ENCODE measurements around the gene KRT9.

The KRT9 gene

GRCh38 chr17:41600318-41600717 lies 28.5 kb upstream of the KRT9 start:
- Histone ChIP-seq H3F3A (ENCODE audit: insufficient read depth, low read length) (no peaks in the 10 kb centered on the region), H3K4me1 (ENCODE audit: insufficient read depth, low read length, severe bottlenecking) (no peaks in the 10 kb centered on the region), H3K27ac (ENCODE audit: low read depth, low read length, poor library complexity, severe bottlenecking) (no peak overlapping the region), H3K36me3 (ENCODE audit: insufficient read depth, low read length) (no peaks in the 10 kb centered on the region), H4K20me1 (ENCODE audit: insufficient read depth, low read length) (no peaks in the 10 kb centered on the region), H3K27me3 (ENCODE audit: insufficient read depth, low read length) (no peaks in the 10 kb centered on the region; the same call in 1 of the 2 replicates), H3K4me3 (ENCODE audit: low read depth, low read length, poor library complexity, severe bottlenecking) (no peak overlapping the region), H3K9me2 (ENCODE audit: low read depth, low read length) (no peaks in the 10 kb centered on the region), H3K9me3 (ENCODE audit: low read length) (no peaks in the 10 kb centered on the region), H3K79me2 (ENCODE audit: insufficient read depth, low read length) (no peaks in the 10 kb centered on the region), H3K4me2 (ENCODE audit: low read length) (no peak overlapping the region), H2AFZ (ENCODE audit: low read length) (no peak overlapping the region), H3K9ac (ENCODE audit: low read length) (no peak overlapping the region)
- TF ChIP-seq CTCF (IDR thresholded peaks at IDR 0.05; ENCODE audit: low read length) (no peak), EZH2 (IDR thresholded peaks at IDR 0.05; ENCODE audit: borderline replicate concordance, low read length) (no peak)

GRCh38 chr17:41599680-41600079 lies 27.8 kb upstream of the KRT9 start:
- Histone ChIP-seq H3K9me3 (ENCODE audit: low read length) (no peaks in the 10 kb centered on the region), H3K9ac (ENCODE audit: low read length) (no peak overlapping the region), H3K4me3 (ENCODE audit: low read depth, low read length, poor library complexity, severe bottlenecking) (no peak overlapping the region), H4K20me1 (ENCODE audit: insufficient read depth, low read length) (no peaks in the 10 kb centered on the region), H3K79me2 (ENCODE audit: insufficient read depth, low read length) (no peaks in the 10 kb centered on the region), H3K4me2 (ENCODE audit: low read length) (no peak overlapping the region), H3K27ac (ENCODE audit: low read depth, low read length, poor library complexity, severe bottlenecking) (no peak overlapping the region), H3K9me2 (ENCODE audit: low read depth, low read length) (no peaks in the 10 kb centered on the region), H3K36me3 (ENCODE audit: insufficient read depth, low read length) (no peaks in the 10 kb centered on the region), H3F3A (ENCODE audit: insufficient read depth, low read length) (no peaks in the 10 kb centered on the region), H3K4me1 (ENCODE audit: insufficient read depth, low read length, severe bottlenecking) (no peaks in the 10 kb centered on the region), H3K27me3 (ENCODE audit: insufficient read depth, low read length) (no peaks in the 10 kb centered on the region; the same call in 1 of the 2 replicates), H2AFZ (ENCODE audit: low read length) (no peak overlapping the region)
- no peak for TF ChIP-seq EZH2 (IDR thresholded peaks at IDR 0.05; ENCODE audit: borderline replicate concordance, low read length)
- TF ChIP-seq CTCF (IDR thresholded peaks at IDR 0.05; ENCODE audit: low read length): no peak

- Histone ChIP-seq H3K4me3 (ENCODE audit: low read depth, low read length, poor library complexity, severe bottlenecking) (no peak overlapping the region), H3K4me2 (ENCODE audit: low read length) (no peak overlapping the region)
Observed at GRCh38 chr17:41595585-41595984, 23.7 kb upstream of the KRT9 start.

More at GRCh38 chr17:41595585-41595984, 23.7 kb upstream of the KRT9 start:
- Histone ChIP-seq H2AFZ (ENCODE audit: low read length) (no peak overlapping the region), H3K9me3 (ENCODE audit: low read length) (no peaks in the 10 kb centered on the region), H4K20me1 (ENCODE audit: insufficient read depth, low read length) (no peaks in the 10 kb centered on the region), H3K79me2 (ENCODE audit: insufficient read depth, low read length) (no peaks in the 10 kb centered on the region), H3K27me3 (ENCODE audit: insufficient read depth, low read length) (no peaks in the 10 kb centered on the region), H3K9me2 (ENCODE audit: low read depth, low read length) (no peaks in the 10 kb centered on the region), H3K27ac (ENCODE audit: low read depth, low read length, poor library complexity, severe bottlenecking) (no peak overlapping the region), H3K9ac (ENCODE audit: low read length) (no peak overlapping the region), H3F3A (ENCODE audit: insufficient read depth, low read length) (no peaks in the 10 kb centered on the region), H3K36me3 (ENCODE audit: insufficient read depth, low read length) (no peaks in the 10 kb centered on the region), H3K4me1 (ENCODE audit: insufficient read depth, low read length, severe bottlenecking) (no peaks in the 10 kb centered on the region)
- TF ChIP-seq EZH2 (IDR thresholded peaks at IDR 0.05; ENCODE audit: borderline replicate concordance, low read length): no peak
- no peak for TF ChIP-seq CTCF (IDR thresholded peaks at IDR 0.05; ENCODE audit: low read length)
